ENCODE results near the gene LCP1. TPM values are rescaled to one million over a fixed set of nuclear protein-coding genes. Genes with fewer than 3 reads are reported as not detected.

The LCP1 gene
- total RNA-seq, 1 experiment from 2014 or later, result 1.5 TPM

GRCh38 chr13:46122304-46122703 is 59.7 kb downstream of the LCP1 start:
- intact Hi-C loops (cut with micrococcal nuclease; ENCODE audit: unreplicated experiment) (loop anchor here (10.0 kb wide), 1 partner anchor 318 kb away; no protein-coding TSS in a partner anchor), in situ Hi-C loops (cut with HindIII; ENCODE audit: low pct_unique_long_range_greater_than_20kb, low sequenced_read_pairs) (no loop called here)
- Histone ChIP-seq H3K36me3 (ENCODE audit: control insufficient read depth, insufficient read depth, low read length) (no peaks in the 10 kb centered on the region), H3K27me3 (ENCODE audit: control insufficient read depth, insufficient read depth, low read length) (no peaks in the 10 kb centered on the region), H3K9me3 (ENCODE audit: control insufficient read depth, insufficient read depth, low read depth, low read length) (no peaks in the 10 kb centered on the region), H3K27ac (ENCODE audit: low read length) (no peak overlapping the region), H3K4me3 (ENCODE audit: low read depth in 2 of 2, low read length in 2 of 2) (no peak overlapping the region), H3K4me1 (ENCODE audit: control insufficient read depth, insufficient read depth, low read length) (no peaks in the 10 kb centered on the region)
- ATAC-seq, result no peak
- TF ChIP-seq REST (IDR thresholded peaks at IDR 0.05; ENCODE audit: insufficient read depth in 1 of 2, low read depth in 2 of 2, low read length in 1 of 2) (no peak), SIN3A (IDR thresholded peaks at IDR 0.05; ENCODE audit: borderline replicate concordance, insufficient read depth, low read depth, low read length) (no peak)
- DNase-seq (ENCODE audit: low read depth, low spot score), result no peak
- BruUV-seq (replicated peaks), result no TSS peak
- ChIA-PET POLR2A (no interaction called here), CTCF (no interaction called here)

GRCh38 chr13:46121597-46122163 is 60.3 kb downstream of the LCP1 start:
- in situ Hi-C loops (cut with HindIII; ENCODE audit: low pct_unique_long_range_greater_than_20kb, low sequenced_read_pairs) (no loop called here), intact Hi-C loops (cut with micrococcal nuclease; ENCODE audit: unreplicated experiment) (loop anchor here (10.0 kb wide), 1 partner anchor 317 kb away; no protein-coding TSS in a partner anchor)
- ChIA-PET CTCF (no interaction called here), POLR2A (no interaction called here)
- H3K9me3 ChIP-seq (ENCODE audit: control insufficient read depth, insufficient read depth, low read depth, low read length), result no peaks in the 10 kb centered on the region
- no peak overlapping the region for H3K27ac ChIP-seq (ENCODE audit: low read length)
- TF ChIP-seq TCF7L2 (IDR thresholded peaks at IDR 0.05; ENCODE audit: low read depth, low read length) (no peak), SIN3A (IDR thresholded peaks at IDR 0.05; ENCODE audit: borderline replicate concordance, insufficient read depth, low read depth, low read length) (no peak), CTCF (IDR thresholded peaks at IDR 0.05) (no peak), REST (IDR thresholded peaks at IDR 0.05; ENCODE audit: insufficient read depth in 1 of 2, low read depth in 2 of 2, low read length in 1 of 2) (no peak), POLR2AphosphoS5 (IDR thresholded peaks at IDR 0.05; ENCODE audit: low read depth, low read length) (no peak)
- no peak for ATAC-seq
- no peak overlapping the region for H3K4me3 ChIP-seq (ENCODE audit: low read depth in 2 of 2, low read length in 2 of 2)
- no peak for DNase-seq (ENCODE audit: low read depth, low spot score)
- BruUV-seq (replicated peaks), result no TSS peak
- no peaks in the 10 kb centered on the region for H3K4me1 ChIP-seq (ENCODE audit: control insufficient read depth, insufficient read depth, low read length)
- no peaks in the 10 kb centered on the region for H3K27me3 ChIP-seq (ENCODE audit: control insufficient read depth, insufficient read depth, low read length)
- H3K36me3 ChIP-seq (ENCODE audit: control insufficient read depth, insufficient read depth, low read length), result no peaks in the 10 kb centered on the region

Measured in Panc1 (cell line).